Gastroesophageal sphincter (tissue), 3 donors: ENCODE measurements around the gene ENTREP3.

Source experiments
- CTCF ChIP-seq, 4 experiments: fragments of 200-600 bp in 2 of 4; fragments of 450-650 bp in 2 of 4; sonication (generic) in 1 of 4; IDR thresholded peaks; one replicate each; pipeline ENCODE4 v1.5.1; 2017 to 2019; ENCODE audit warnings: antibody characterized with exemption in 4 of 4, mild to moderate bottlenecking in 2 of 4, moderate library complexity in 2 of 4
- POLR2A ChIP-seq, 2 donors: fragments of 450-650 bp; IDR thresholded peaks; one replicate each; pipeline ENCODE4 v1.6.1; 2017; ENCODE audit warnings: antibody characterized with exemption in 2 of 2, mild to moderate bottlenecking in 2 of 2, moderate library complexity in 1 of 2

- TF ChIP-seq CTCF (IDR thresholded peaks at IDR 0.05) (no peak), POLR2A (IDR thresholded peaks at IDR 0.05) (no peak)
Measured at GRCh38 chr1:155250246-155250632, 5.0 kb downstream of the ENTREP3 start.
